ENCODE measurements around the gene LRRN2. TPM values are rescaled to one million over a fixed set of nuclear protein-coding genes. Genes with fewer than 3 reads are reported as not detected.
"Not testable (repeated sequence)": the region's sequence is repeated elsewhere in the genome, so short reads cannot be mapped to it uniquely, and the experiment has no call there.

The LRRN2 gene
- total RNA-seq, 1 donor from 2014 or later, result 2.1 TPM

DNA sequence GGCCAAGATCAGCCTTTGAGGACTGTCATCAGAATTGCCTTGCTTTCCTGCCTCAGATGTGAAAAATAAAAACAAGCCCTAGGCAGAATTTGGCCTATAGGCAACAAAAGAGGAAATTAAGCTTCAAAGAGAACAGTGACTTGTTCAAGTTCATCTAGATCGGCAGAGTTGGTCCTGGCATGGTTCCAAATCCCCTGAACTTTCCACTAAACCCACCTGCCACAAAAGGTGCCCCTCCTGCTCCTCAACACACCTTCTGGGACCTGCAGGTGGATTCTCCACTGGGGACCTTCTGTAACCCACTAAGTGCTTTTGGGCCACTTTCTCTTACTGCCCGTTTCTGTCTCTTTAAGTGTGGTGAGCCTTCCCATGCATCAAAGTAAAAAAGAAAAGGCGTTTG is 42.5 kb upstream of the LRRN2 start:
- H3K27ac ChIP-seq (ENCODE audit: low read depth, low read length), result no peak overlapping the region
- H3K9me3 ChIP-seq (ENCODE audit: control insufficient read depth in 3 of 3, low read length in 3 of 3), result no peaks in the 10 kb centered on the region
- H3K9ac ChIP-seq (ENCODE audit: low read depth in 1 of 3, low read length in 3 of 3), result no peak overlapping the region
- H3K4me3 ChIP-seq (ENCODE audit: low read length in 3 of 3), result no peak overlapping the region
- H3K27me3 ChIP-seq (ENCODE audit: control insufficient read depth in 3 of 3, insufficient read depth in 3 of 3, low read length in 3 of 3), result peaks cover 11 to 28% (median 24%) of the 10 kb centered on the region in 3 donors
- H3K36me3 ChIP-seq (ENCODE audit: control insufficient read depth in 3 of 3, insufficient read depth in 3 of 3, low read length in 3 of 3), result no peaks in the 10 kb centered on the region
- peaks cover 0 to 3% (median 0%) of the 10 kb centered on the region in 3 donors for H3K4me1 ChIP-seq (ENCODE audit: control insufficient read depth in 3 of 3, insufficient read depth in 3 of 3, low read length in 3 of 3)

- not testable (repeated sequence) for H3K4me3 ChIP-seq (ENCODE audit: low read length in 3 of 3); H3K9ac ChIP-seq (ENCODE audit: low read depth in 1 of 3, low read length in 3 of 3); H3K9me3 ChIP-seq (ENCODE audit: control insufficient read depth in 3 of 3, low read length in 3 of 3); H3K36me3 ChIP-seq (ENCODE audit: control insufficient read depth in 3 of 3, insufficient read depth in 3 of 3, low read length in 3 of 3); H3K4me1 ChIP-seq (ENCODE audit: control insufficient read depth in 3 of 3, insufficient read depth in 3 of 3, low read length in 3 of 3); H3K27ac ChIP-seq (ENCODE audit: low read depth, low read length)
- peaks cover 11 to 27% (median 24%) of the 10 kb centered on the region in 3 donors for H3K27me3 ChIP-seq (ENCODE audit: control insufficient read depth in 3 of 3, insufficient read depth in 3 of 3, low read length in 3 of 3)
Measured at GRCh38 chr1:204727438-204727837, 41.9 kb upstream of the LRRN2 start.

- no peaks in the 10 kb centered on the region for H3K36me3 ChIP-seq (ENCODE audit: control insufficient read depth in 3 of 3, insufficient read depth in 3 of 3, low read length in 3 of 3)
- H3K9me3 ChIP-seq (ENCODE audit: control insufficient read depth in 3 of 3, low read length in 3 of 3), result no peaks in the 10 kb centered on the region
- H3K27me3 ChIP-seq (ENCODE audit: control insufficient read depth in 3 of 3, insufficient read depth in 3 of 3, low read length in 3 of 3), result peaks cover 11 to 23% (median 20%) of the 10 kb centered on the region in 3 donors
- H3K4me1 ChIP-seq (ENCODE audit: control insufficient read depth in 3 of 3, insufficient read depth in 3 of 3, low read length in 3 of 3), result peaks cover 0 to 4% (median 0%) of the 10 kb centered on the region in 3 donors
- no peak overlapping the region for H3K4me3 ChIP-seq (ENCODE audit: low read length in 3 of 3)
- H3K27ac ChIP-seq (ENCODE audit: low read depth, low read length), result no peak overlapping the region
- no peak overlapping the region for H3K9ac ChIP-seq (ENCODE audit: low read depth in 1 of 3, low read length in 3 of 3)
Measured at GRCh38 chr1:204726478-204726877, 40.9 kb upstream of the LRRN2 start.

GRCh38 chr1:204725821-204726448 is 40.4 kb upstream of the LRRN2 start:
- Histone ChIP-seq H3K9me3 (ENCODE audit: control insufficient read depth in 3 of 3, low read length in 3 of 3) (no peaks in the 10 kb centered on the region), H3K9ac (ENCODE audit: low read depth in 1 of 3, low read length in 3 of 3) (no peak overlapping the region), H3K27me3 (ENCODE audit: control insufficient read depth in 3 of 3, insufficient read depth in 3 of 3, low read length in 3 of 3) (peaks cover 8 to 20% (median 16%) of the 10 kb centered on the region in 3 donors), H3K4me3 (ENCODE audit: low read length in 3 of 3) (no peak overlapping the region), H3K36me3 (ENCODE audit: control insufficient read depth in 3 of 3, insufficient read depth in 3 of 3, low read length in 3 of 3) (no peaks in the 10 kb centered on the region), H3K27ac (ENCODE audit: low read depth, low read length) (no peak overlapping the region), H3K4me1 (ENCODE audit: control insufficient read depth in 3 of 3, insufficient read depth in 3 of 3, low read length in 3 of 3) (peaks cover 0 to 4% (median 0%) of the 10 kb centered on the region in 3 donors)

DNA sequence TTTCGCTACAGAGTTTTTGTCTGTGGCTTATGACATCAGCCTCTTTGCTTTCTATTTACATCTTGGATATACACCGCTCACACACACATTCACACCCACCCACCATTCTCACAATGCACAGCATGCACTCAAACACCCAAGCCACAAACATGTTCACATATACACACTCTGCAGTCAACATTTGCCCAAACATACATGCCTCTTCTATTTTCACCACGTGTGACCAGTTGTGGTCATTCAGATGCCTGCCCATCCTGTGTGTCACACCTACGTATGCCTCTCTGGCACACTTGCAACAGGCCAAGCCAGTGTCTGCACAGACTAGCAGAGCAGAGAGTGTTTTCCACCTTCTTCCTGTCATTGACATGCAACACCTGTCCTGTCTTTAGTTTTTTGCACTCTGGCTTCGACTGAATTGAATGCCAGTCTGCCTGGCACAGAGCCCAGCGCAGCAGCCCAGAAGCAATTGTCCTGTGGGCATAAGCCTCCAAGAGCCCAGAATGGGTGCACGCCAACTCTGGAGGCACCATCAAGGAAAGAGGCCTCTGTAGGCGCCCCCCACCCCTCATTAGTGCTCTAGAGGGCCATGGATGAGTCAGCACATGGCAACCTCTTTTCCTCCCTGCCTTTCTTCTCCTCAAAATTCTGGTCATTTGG is 37.7 kb upstream of the LRRN2 start:
- Histone ChIP-seq H3K4me1 (ENCODE audit: control insufficient read depth in 3 of 3, insufficient read depth in 3 of 3, low read length in 3 of 3) (peaks cover 0 to 4% (median 0%) of the 10 kb centered on the region in 3 donors), H3K4me3 (ENCODE audit: low read length in 3 of 3) (no peak overlapping the region), H3K36me3 (ENCODE audit: control insufficient read depth in 3 of 3, insufficient read depth in 3 of 3, low read length in 3 of 3) (no peaks in the 10 kb centered on the region), H3K9me3 (ENCODE audit: control insufficient read depth in 3 of 3, low read length in 3 of 3) (no peaks in the 10 kb centered on the region), H3K27ac (ENCODE audit: low read depth, low read length) (no peak overlapping the region), H3K9ac (ENCODE audit: low read depth in 1 of 3, low read length in 3 of 3) (no peak overlapping the region), H3K27me3 (ENCODE audit: control insufficient read depth in 3 of 3, insufficient read depth in 3 of 3, low read length in 3 of 3) (peaks cover 0 to 9% (median 7%) of the 10 kb centered on the region in 3 donors)

DNA sequence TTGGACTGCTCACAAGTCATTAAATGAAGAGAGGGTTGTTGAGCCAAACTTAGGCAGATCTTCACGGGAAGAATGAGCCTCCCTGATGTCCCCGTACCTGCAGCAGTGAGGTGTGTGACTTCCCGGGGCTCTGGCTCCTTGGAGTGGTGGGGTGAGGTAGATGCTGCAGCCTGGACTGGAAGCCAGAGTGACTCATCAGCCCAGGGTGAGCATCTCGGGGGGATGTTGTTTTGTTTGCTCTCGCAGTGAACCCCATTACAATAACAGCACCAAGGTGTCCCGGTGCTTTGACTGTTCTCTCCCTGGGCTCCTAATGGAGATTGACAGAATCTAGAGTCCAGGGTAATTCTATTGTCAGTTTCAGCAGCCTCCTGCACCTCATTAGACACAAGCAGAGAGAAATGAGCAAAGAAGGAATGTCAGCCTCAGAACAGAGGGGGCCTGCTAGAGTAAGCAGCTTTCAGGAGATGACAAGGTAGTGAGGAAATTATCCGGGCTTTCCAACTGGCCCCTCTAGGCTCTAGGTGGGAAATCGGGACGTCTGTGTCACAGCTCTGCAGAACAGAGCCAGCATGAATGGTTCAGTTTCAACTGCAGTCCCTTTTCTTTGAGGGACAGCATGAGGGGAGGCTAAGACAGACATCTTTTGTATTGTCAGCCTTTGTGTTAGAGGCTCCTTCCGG is 36.0 kb upstream of the LRRN2 start:
- H3K9ac ChIP-seq (ENCODE audit: low read depth in 1 of 3, low read length in 3 of 3), result no peak overlapping the region
- H3K36me3 ChIP-seq (ENCODE audit: control insufficient read depth in 3 of 3, insufficient read depth in 3 of 3, low read length in 3 of 3), result no peaks in the 10 kb centered on the region
- H3K4me3 ChIP-seq (ENCODE audit: low read length in 3 of 3), result no peak overlapping the region
- peaks cover 0 to 4% (median 0%) of the 10 kb centered on the region in 3 donors for H3K4me1 ChIP-seq (ENCODE audit: control insufficient read depth in 3 of 3, insufficient read depth in 3 of 3, low read length in 3 of 3)
- H3K9me3 ChIP-seq (ENCODE audit: control insufficient read depth in 3 of 3, low read length in 3 of 3), result no peaks in the 10 kb centered on the region
- H3K27me3 ChIP-seq (ENCODE audit: control insufficient read depth in 3 of 3, insufficient read depth in 3 of 3, low read length in 3 of 3), result peaks cover 0 to 9% (median 7%) of the 10 kb centered on the region in 3 donors
- no peak overlapping the region for H3K27ac ChIP-seq (ENCODE audit: low read depth, low read length)

GRCh38 chr1:204716660-204717059 is 31.1 kb upstream of the LRRN2 start:
- Histone ChIP-seq H3K27ac (ENCODE audit: low read depth, low read length) (no peak overlapping the region), H3K9ac (ENCODE audit: low read depth in 1 of 3, low read length in 3 of 3) (no peak overlapping the region), H3K27me3 (ENCODE audit: control insufficient read depth in 3 of 3, insufficient read depth in 3 of 3, low read length in 3 of 3) (peaks cover 11 to 15% (median 14%) of the 10 kb centered on the region in 3 donors), H3K4me1 (ENCODE audit: control insufficient read depth in 3 of 3, insufficient read depth in 3 of 3, low read length in 3 of 3) (peaks cover 5 to 11% (median 8%) of the 10 kb centered on the region in 3 donors), H3K36me3 (ENCODE audit: control insufficient read depth in 3 of 3, insufficient read depth in 3 of 3, low read length in 3 of 3) (no peaks in the 10 kb centered on the region), H3K4me3 (ENCODE audit: low read length in 3 of 3) (no peak overlapping the region), H3K9me3 (ENCODE audit: control insufficient read depth in 3 of 3, low read length in 3 of 3) (no peaks in the 10 kb centered on the region)

GRCh38 chr1:204714861-204715511 is 29.4 kb upstream of the LRRN2 start:
- Histone ChIP-seq H3K27ac (ENCODE audit: low read depth, low read length) (no peak overlapping the region), H3K9ac (ENCODE audit: low read depth in 1 of 3, low read length in 3 of 3) (no peak overlapping the region), H3K27me3 (ENCODE audit: control insufficient read depth in 3 of 3, insufficient read depth in 3 of 3, low read length in 3 of 3) (peaks cover 11 to 19% (median 17%) of the 10 kb centered on the region in 3 donors)

DNA sequence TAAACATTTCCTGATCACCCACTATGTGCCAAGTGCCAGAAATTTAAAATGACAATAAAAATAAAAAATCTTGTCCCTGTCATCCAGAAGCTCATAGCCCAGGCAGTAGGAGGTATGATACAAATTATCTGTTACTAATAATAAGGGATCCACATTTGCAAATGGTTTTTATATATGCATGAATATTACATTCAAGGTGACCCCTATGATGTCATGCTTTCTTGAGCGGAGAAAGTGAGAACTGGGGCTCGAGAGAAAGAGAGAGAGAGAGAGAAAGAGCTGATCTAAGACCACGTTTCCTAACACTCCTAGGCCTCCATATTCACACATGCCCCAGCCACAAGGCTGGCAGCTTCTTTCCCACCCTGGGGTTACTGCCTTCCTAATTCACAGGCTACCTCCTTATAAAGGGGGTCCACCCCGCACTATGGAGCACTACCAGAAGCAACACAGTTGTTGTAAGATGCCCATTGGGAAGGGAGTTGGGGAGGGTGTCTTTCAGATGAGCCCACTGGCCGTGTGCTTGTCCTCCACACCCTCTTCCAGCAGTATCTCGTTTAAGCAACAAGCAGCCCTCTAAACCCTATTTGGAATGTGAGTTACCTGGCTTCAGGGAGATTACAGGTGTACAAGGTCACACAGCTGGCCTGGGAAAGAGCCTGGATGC is 28.8 kb upstream of the LRRN2 start:
- Histone ChIP-seq H3K27ac (ENCODE audit: low read depth, low read length) (no peak overlapping the region), H3K9me3 (ENCODE audit: control insufficient read depth in 3 of 3, low read length in 3 of 3) (no peaks in the 10 kb centered on the region), H3K27me3 (ENCODE audit: control insufficient read depth in 3 of 3, insufficient read depth in 3 of 3, low read length in 3 of 3) (peaks cover 11 to 19% (median 17%) of the 10 kb centered on the region in 3 donors), H3K9ac (ENCODE audit: low read depth in 1 of 3, low read length in 3 of 3) (no peak overlapping the region), H3K4me3 (ENCODE audit: low read length in 3 of 3) (no peak overlapping the region), H3K4me1 (ENCODE audit: control insufficient read depth in 3 of 3, insufficient read depth in 3 of 3, low read length in 3 of 3) (peaks cover 5 to 11% (median 8%) of the 10 kb centered on the region in 3 donors), H3K36me3 (ENCODE audit: control insufficient read depth in 3 of 3, insufficient read depth in 3 of 3, low read length in 3 of 3) (no peaks in the 10 kb centered on the region)

More at GRCh38 chr1:204714861-204715511, 29.4 kb upstream of the LRRN2 start:
- Histone ChIP-seq H3K4me1 (ENCODE audit: control insufficient read depth in 3 of 3, insufficient read depth in 3 of 3, low read length in 3 of 3) (peaks cover 5 to 11% (median 8%) of the 10 kb centered on the region in 3 donors), H3K9me3 (ENCODE audit: control insufficient read depth in 3 of 3, low read length in 3 of 3) (no peaks in the 10 kb centered on the region), H3K36me3 (ENCODE audit: control insufficient read depth in 3 of 3, insufficient read depth in 3 of 3, low read length in 3 of 3) (no peaks in the 10 kb centered on the region), H3K4me3 (ENCODE audit: low read length in 3 of 3) (no peak overlapping the region)

All from skeletal muscle tissue (tissue), 4 donors.